Stimulated activated CD4-positive, alpha-beta T cell treated with anti-CD3 and anti-CD28 coated beads, Interleukin-1b, Interleukin-23, amount 100 ng/mL, for 4 hours (primary cell): Measurements from ENCODE around the gene ATXN1.

Experiments
- DNase-seq, 2 donors: peaks; one replicate each; pipeline ENCODE4 v3.0.0-alpha.2; 2020; ENCODE audit warnings: low read depth in 2 of 2

Gene ATXN1

DNA sequence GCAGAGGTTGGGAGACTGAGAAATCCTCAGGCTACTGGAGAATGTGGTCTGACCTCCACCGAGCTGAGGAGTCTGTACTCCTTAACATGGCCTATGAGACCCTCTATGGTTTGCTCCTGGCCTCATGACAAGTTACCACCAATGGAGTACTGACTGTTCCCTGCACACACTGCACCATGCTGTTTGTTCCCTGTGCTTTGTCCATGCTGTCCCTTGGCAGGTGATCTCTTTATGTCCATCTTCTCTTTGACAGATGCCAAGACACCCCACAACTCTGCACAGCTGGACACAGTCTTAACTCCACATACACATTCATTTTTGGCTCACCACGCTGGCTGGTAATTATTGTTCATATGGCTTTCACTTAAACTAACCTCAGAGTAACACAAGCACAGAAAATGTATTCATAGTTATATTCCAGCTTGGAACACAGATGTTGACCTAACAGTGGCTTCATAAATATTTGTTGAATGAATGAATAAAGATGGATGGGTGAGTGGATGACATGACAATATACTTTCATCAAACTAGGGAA lies 258.0 kb downstream of the ATXN1 start:
- no peak for DNase-seq

DNA sequence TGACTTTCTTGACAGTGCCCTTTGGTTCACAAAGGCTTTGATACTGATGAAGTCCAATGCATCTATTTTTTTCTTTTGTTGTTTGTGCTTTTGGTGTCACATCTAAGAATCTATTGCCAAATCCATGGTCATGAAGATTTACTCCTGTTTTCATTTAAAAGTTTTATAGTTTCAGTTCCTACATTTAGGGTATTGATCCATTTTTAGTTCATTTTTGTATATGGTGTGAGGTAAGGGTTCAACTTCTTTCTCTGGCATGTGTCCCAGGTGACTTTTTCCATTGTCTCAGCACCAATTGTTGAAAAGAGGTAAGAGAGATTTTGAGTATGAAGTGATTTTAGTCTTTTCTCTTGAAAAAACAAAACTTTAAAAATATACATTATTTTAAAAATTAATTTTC lies 262.3 kb downstream of the ATXN1 start:
- DNase-seq: no peak

DNA sequence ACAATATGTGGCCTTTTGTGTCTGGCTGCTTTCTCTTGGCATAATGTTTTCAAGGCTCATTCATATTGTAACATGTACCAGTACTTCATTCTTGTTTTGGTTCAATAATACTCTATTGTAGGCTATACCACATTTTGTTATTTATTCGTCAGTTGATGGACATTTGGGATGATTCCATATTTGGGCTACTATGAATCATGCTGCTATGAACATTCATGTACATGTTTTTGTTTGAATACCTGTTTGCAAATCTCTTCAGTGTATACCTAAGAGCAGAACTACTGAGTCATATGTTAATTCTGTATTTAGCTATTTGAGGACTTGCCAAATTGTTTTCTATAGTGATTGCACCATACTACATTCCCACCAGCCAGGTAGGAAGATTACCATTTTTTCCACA lies 263.0 kb downstream of the ATXN1 start:
- DNase-seq: no peak

DNA sequence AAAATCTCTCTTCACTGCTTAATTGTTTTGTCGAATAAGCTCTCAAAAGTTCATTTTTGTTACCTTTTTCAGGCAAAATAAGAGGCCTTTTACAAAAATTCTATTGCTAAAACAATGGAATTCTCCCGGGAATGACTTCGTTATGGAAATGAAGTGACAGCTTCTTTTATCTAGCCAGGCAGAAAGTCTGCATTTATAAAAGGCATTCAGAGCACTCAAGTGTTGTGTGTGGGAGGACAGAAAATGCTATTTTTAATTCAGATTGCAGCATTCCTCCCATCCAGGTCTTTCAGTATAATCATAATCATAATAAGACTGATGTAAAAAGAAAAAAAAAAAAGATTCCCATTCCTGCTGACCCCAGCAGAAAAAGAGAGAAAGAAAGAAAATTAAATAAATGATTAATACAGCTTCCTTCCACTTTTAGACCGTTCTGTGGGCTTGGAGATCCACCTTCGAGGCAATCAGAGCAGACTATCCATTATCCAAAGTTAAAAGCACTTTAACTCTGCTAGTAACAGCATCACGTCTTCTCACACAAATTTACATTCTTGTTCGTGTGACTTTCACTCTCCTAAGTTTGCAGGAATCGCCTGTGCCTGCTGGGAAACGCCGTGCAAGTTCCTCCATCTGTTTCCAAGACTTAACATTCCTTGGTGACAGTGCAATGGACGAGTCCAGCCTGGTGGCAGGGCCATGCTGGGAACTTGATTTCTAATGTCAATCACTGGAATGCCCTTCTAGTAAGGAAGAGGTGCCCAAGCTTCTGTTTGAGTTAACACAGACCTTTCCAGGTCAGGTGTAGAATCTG lies 264.1 kb downstream of the ATXN1 start:
- DNase-seq: no peak

DNA sequence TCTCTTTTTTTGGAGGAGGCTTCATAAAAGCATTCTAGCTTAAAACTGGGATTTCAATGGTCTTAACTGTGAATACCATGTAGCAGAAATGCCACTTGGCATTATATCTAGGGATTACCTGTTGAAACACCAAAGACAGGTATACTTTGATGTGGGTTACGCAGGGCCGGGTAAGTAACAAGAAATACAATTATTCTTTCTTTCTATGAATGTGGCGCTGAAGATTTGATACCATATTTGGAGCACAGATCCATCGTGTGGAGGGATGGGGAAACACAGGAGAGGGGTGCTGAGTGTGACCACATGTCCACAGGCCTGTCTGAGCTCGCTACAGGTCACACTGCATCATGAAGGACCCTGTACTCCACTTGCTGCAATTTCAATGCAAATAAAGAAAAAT lies 265.1 kb downstream of the ATXN1 start:
- no peak for DNase-seq

DNA sequence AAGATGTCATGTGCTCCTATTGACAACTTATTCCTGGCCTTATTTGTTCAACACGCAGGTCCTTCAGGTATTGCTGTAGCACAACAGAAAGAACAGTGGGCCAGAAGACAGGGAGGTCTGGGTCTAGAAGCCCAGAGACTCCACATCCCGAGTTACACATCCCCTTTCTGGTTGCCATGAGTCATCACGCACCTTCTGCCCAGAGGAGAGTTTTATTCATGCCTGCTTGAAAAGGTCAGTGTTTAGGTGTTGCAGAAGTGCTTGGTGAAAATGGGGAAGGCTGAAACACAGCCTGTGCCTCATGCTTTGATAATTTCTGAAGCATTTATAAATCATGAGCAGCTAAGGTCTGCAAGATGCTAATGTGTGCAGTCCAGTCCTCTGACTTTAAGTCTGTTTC lies 266.5 kb downstream of the ATXN1 start:
- DNase-seq: no peak

DNA sequence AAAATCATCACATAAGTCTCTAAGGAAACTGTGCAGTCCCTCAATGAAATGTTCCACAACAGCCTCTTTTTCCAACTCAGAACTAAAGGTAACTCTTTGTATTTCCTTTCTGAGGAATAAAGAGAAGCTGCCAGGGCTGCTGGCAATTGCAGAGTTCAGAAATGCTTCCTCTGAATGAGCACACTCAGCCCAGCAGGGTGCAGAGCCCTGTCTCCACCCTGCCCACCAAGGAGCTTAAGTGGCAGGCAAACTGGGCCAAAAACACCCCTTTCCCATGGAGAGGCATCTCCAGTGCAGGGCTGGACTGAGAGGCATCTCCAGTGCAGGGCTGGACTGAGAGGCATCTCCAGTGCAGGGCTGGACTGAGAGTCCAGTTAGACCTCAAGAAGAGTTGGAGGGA lies 267.5 kb downstream of the ATXN1 start:
- no peak for DNase-seq

DNA sequence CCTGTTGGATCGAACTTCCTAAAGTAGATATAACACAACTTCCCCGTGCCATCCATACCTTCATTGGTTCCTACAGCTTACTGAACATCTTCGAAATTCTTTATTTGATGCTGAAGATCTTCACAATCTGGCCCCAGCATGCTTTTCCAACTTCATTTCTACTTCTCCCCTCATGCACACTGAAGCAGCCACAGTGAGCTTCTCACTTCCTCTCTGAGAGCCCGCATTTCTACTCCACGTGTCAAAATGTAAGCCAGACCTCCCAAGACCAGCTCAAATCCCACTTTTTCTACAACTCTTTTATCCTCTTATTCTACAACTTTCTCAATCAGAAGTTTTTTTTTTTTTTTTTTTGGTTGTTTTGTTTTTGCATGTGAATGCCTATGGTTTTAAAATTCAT lies 268.1 kb downstream of the ATXN1 start:
- no peak for DNase-seq

DNA sequence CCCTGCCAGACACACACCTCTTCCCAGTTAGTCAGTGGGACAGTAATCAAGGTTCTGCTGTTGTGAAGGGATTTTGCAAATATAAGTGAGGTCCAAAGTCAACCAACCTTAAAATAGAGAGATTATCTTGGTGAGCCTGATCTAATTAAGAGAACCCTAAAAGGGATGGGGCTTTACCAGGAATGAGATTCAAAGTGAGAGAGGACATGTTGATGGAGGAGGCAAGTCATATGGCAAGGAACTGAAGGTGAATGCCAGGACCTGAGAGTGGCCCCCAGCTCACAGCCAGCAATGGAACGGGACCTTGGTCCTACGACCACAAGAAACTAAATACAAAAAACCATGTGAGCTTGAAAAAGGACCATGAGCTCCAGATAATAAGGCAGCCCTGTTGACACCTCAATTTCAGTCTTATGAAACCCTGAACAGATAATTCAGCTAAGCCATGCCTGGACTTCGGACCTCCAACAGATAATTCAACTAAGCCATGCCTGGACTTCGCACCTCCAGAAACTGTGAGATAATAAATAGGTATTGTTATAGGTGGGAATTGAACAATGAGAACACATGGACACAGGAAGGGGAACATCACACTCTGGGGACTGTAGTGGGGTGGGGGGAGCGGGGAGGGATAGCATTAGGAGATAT lies 269.5 kb downstream of the ATXN1 start:
- no peak for DNase-seq

DNA sequence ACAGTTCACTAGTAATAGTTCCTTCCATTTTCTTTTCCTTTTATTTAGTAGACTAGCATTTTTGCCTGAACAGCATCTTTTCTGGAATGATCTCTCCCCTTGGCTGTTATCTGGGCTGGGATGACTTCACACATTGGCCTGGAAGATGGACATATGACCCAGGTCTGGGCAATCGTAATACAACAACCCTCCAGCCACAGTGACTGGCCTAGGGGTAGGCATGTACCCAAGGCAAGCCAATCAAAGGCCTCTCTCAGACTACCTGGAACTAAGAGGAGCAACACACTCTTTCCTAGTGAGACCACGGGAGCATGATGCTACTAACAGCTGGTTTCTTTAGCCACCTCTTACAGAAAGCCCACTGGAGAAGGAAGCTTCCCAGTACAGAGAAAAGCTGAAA lies 270.6 kb downstream of the ATXN1 start:
- no peak for DNase-seq

DNA sequence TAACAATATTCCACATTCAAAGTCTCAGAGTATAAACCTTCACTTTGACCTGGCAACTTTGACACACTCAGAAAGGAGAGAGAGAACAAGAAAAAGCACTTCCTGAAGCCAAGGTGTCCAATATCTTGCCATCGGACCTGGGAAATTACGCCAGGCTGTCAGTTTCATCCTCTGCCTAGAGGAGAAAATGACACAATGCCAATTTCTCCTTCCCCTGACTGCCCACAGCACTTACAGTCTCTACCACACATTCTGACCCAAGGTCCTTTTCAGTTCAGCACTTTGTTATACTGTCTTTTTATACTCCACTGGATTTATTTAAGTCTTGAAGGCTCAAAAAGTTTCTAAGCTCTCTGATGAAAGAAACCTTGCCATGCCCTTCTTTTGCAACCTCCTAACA lies 272.4 kb downstream of the ATXN1 start:
- DNase-seq: no peak

DNA sequence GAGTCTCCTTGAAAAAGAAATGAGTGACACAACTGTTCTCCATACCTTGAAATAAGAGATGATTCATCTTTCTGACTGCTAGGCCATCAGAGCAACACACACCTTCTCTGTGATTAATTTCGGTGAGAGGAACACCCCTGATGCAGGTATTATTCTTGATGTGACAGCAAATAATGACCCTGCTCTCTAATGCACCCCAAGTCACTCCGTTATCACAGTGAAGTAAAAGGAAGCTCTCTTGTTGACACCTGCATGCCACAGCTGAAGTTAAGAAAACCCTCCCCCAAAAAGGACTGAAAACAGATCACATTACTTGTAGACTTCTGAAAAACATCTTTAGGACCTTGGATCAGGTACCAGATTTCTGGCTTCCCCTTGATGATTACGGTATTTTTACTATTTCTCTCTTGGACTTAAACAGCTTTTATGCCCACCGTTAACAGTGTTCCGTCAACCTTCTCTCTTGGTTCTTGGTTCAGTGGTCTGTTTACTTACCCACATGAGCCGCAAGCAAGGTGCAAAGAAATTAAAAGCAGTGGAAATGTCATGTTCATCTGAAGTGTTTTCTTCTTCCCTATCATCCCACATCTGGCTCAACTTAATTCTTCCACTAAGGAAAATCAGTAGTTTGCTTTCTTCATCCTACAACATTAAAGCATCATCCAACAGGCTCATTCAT lies 273.1 kb downstream of the ATXN1 start:
- no peak for DNase-seq

DNA sequence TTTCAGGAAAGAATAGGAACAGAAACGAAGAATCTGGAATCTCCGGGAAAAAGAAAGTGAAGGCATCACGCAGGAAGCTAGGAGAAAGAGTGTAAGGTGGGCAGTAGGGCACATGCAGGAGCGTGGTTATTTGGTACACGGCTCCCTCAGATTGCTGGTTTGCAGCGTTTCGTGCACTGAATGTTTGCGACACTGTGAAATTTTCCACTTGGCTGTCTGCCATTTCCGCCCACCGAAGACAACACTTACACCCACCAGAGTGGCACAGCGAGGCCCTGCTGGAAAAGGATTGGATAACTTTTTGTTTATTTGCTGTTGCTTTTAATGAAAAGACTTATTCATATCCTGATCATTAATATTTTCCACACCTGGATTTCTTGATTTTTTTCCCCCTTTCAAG lies 274.6 kb downstream of the ATXN1 start:
- DNase-seq: peak; percentile 24 to 57

DNA sequence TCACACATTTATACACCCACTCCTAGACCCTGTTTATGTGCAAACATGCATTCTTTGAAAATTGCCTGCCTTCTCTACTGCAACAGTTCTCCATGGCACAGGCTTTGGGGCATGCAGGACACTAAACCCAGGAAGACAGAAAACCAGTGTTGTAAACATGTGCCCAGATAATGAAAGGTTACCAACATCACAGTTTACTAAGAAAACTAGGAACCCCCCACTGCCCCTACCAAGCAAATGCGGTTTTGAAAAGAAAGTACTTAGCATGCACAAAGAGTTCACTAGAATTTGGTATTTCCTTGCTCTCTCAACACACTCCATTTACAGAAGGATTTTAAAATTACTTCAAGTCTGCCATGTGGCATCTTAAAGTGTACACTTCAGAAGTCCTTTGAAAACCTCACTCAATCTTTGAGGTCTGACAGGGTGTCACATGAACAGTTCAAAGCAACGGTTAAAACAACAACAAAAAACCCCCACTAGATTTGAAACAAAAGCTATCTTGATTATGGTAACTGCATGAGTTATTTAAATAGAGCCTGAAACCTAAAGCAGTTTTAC lies 277.9 kb downstream of the ATXN1 start:
- no peak for DNase-seq

DNA sequence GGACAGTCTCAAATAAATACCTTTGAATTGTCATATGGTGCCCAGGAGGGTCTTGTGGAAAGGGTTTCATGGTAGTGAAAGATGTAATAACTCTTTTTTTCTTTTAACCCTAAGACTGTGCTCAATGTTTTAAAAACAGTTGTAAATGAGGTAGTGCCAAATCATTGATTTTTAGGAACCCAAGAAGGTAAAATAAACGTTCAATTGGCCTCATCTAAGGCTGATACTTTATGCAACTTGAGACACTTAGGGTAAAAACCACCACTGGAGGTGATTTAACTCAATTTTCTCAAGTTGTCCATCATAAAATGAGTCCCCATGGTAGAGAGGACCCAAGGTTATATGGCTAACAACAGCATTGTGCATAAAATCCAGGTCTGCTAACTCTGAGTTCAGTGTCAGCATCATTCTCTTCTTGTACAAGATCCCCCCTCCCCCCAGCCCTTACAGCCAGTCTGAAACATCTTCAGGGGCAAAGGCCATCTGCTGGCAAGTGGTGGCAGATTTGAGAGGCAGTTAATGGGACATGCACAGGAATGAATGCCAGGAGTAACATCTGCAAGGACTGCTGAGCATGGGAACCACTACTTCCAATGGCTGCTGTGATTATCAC lies 278.5 kb downstream of the ATXN1 start:
- no peak for DNase-seq

DNA sequence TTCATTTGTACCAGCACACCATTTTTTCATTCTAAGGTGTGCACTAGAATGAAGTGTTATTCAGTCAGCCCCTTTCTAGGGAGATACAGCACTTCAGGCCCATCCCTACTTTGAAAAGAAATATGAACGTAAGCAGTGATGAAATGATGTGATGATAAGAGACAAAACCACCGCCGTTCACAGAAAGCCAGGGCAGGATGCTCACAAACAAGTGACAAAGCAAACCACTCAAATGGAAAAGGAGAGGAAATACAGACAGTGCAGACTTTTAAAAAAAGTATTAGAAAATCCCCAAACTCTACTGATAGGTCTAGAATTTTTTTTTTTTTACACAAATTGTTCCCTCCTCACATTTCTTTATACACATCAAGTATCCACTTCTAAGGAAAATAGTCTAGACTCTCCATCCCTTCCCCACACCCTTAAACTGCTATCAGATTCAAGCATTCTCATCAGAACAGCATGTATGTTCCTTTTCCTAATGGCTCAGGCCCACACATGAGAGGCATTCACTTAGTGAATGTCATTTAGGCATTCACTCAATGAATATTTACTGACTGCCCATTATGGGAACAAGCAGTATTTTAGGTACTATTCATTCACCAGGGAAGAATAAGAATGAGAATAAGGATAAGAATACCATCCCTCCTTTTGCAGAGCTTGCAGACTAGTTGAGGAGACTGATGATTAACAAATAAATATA lies 279.4 kb downstream of the ATXN1 start:
- peak; percentile 24 to 37 for DNase-seq

DNA sequence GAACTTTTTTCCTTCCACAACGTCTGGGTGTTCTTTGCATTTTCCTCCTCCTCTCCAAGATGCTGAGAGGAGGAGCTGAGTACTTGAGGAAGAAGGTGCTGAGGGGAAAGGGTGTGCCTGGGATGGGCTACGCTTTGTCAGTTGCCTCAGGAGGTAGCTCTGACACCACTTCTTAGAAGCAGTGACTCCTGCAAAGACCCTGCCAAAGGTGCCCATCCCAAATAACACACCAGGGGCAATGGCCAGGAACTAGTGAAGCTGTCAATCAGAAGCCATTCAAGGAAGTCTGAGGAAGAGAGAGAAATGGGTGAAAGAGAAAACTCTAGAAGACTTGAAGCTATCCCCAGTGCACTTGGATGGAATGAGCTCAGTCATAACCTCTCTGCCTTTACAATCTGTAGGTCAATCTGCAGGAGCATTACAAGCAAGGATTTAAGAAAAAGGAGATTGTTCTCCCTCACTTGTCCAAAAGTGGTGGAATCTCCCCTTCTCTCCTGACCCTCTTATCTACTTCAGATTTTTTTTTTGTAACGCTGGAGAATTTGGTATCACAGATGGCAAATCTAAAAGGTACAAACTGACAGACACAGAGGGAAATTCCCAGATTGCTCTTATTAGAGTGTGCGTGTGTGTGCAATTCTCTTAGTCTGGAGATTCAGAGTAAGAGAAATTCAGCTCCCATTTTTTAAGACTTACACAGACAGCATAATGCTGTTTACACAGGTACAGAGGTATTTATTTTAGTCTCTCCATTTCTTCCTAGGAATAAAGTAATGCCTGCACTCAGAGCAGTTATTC lies 280.3 kb downstream of the ATXN1 start:
- no peak for DNase-seq

DNA sequence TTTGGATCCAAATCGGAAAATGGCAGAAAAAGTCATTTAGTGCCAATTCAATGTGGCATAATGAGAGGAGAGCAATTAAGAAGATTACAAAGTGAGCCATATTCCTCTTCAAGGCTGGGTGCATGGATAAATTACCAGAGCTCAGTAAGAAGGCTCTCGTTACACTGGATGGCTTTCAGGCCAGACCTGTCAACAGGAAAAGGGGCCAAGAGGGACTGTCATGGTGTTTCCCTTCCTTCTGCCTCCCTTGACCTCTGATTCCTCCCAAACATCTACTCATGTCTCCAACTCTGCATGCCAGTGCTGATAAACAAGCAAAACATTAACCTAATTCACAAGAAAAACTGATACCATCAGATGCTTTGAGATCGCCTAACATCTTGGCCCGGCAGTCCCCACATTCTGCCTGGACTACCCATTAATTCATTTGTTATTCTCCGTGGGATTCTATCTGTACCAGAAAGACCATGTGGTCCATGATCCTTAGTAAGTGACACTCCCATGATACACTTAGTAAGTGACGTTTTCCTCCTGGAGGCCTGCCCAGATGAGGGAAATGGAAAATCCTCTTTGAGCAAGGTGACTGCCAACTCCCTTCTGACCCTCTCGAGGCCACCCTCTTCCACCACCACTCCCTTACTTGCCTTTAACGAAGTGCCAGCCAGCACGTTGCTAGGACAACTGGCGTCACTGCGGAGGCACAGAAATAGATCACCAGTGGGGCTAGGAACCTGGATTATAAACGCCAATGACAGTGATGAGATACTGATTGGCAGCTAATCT lies 283.7 kb downstream of the ATXN1 start:
- DNase-seq: no peak

DNA sequence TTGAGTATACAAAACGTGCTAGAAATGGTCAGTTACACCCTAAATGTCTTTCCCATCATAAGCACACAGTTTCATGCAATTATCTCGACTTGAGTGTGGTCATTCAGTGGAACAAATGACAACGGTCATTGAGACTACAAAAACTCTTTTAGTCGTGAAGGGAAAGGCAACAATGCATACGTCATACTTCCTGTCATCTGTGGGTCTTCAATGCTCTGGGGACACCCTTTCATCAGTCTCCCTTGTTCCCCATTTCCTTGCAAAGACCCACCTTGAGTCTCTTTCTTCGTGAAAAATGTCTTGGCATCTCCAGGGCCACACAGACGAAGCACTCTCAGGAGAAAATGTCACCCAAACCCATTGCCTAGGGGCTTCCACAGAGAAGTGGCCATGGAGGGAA lies 284.4 kb downstream of the ATXN1 start:
- no peak for DNase-seq

DNA sequence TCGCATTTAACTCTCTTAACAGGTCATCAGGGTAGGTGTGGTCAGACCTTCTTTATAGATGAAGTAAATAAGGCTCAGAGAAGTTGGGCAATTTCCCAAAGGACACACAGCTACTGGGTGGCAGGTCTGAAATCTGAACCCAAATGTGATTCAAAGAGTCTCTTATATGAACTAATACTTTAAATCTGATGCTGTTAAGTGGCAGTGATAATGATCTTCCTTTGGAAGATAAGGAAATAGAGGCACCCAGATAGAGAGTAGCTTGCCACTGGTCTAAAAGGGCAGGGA lies 285.8 kb downstream of the ATXN1 start:
- DNase-seq: no peak
